Karpas-422 (cell line): ENCODE results near the gene KRTAP9-2. TPM values are rescaled to one million over a fixed set of nuclear protein-coding genes. Genes with fewer than 3 reads are reported as not detected.
"Not testable (repeated sequence)": the region's sequence is repeated elsewhere in the genome, so short reads cannot be mapped to it uniquely, and the experiment has no call there.

Source experiments
- DNase-seq: peaks from one replicate; pipeline ENCODE4 v3.0.0-alpha.2; 2015
- H2AFZ ChIP-seq: fragments of 200-600 bp; sonication (generic); 2 replicates; pipeline ENCODE4 v1.6.1; 2014; ENCODE audit warnings: antibody characterized with exemption, low read length, mixed read lengths
- H3K27ac ChIP-seq: fragments of 200-600 bp; sonication (generic); 2 replicates; pipeline ENCODE4 v1.5.1; 2014; ENCODE audit warnings: mild to moderate bottlenecking, low read length, moderate library complexity
- H3K27me3 ChIP-seq: fragments of 200-600 bp; sonication (generic); 2 replicates; pipeline ENCODE4 v1.6.1; 2014; ENCODE audit warnings: low read length, mixed read lengths
- H3K36me3 ChIP-seq: fragments of 200-600 bp; sonication (generic); 2 replicates; pipeline ENCODE4 v1.6.1; 2014; ENCODE audit warnings: low read length, mixed read lengths; ENCODE audit not compliant: insufficient read depth
- H3K4me1 ChIP-seq: fragments of 200-600 bp; sonication (generic); 2 replicates; pipeline ENCODE4 v1.6.1; 2014; ENCODE audit warnings: mild to moderate bottlenecking, low read length, mixed read lengths
- H3K4me2 ChIP-seq: fragments of 200-600 bp; sonication (generic); 2 replicates; pipeline ENCODE4 v1.6.1; 2014; ENCODE audit warnings: low read length, low read depth, mild to moderate bottlenecking; ENCODE audit not compliant: poor library complexity, severe bottlenecking
- H3K4me3 ChIP-seq: fragments of 200-600 bp; sonication (generic); 2 replicates; pipeline ENCODE4 v1.5.1; 2014; ENCODE audit warnings: mild to moderate bottlenecking, antibody characterized with exemption, low read length, mixed read lengths
- H3K79me2 ChIP-seq: fragments of 200-600 bp; sonication (generic); 2 replicates; pipeline ENCODE4 v1.6.1; 2014; ENCODE audit warnings: mild to moderate bottlenecking, low read length, mixed read lengths
- H3K9ac ChIP-seq: fragments of 200-600 bp; sonication (generic); 2 replicates; pipeline ENCODE4 v1.6.0; 2014; ENCODE audit warnings: low read length
- H3K9me2 ChIP-seq: fragments of 200-600 bp; sonication (generic), shearing (Covaris generic); replicated peaks from 2 replicates; pipeline ENCODE4 v1.6.0; 2014; ENCODE audit warnings: mild to moderate bottlenecking, low read length, moderate library complexity; ENCODE audit not compliant: insufficient read depth
- H3K9me3 ChIP-seq: fragments of 300-700, 200-600 bp; sonication (generic); 2 replicates; pipeline ENCODE4 v1.6.1; 2014; ENCODE audit warnings: low read length, mixed read lengths
- H4K20me1 ChIP-seq: fragments of 200-600 bp; sonication (generic); 2 replicates; pipeline ENCODE4 v1.6.1; 2014; ENCODE audit warnings: mild to moderate bottlenecking, antibody characterized with exemption, low read length, low read depth; ENCODE audit not compliant: insufficient read depth
- total RNA-seq: library from RNA; depleted of rRNA; stranded (reverse); fragments of >200 nt; shearing (Covaris generic); gene quantifications from 2 replicates; pipeline ENCODE4 v1.2.3, GENCODE V29; 2014; ENCODE audit warnings: low replicate concordance

The KRTAP9-2 gene
- total RNA-seq, 1 experiment from 2014 or later = not detected

GRCh38 chr17:41189837-41190318 lies 36.6 kb upstream of the KRTAP9-2 start, which contains the start of gene KRTAP9-1:
Gene KRTAP9-1, plus strand, starts transcription at chr17:41189887. Its CDS starts 0 bp downstream, at chr17:41189887.
- not testable (repeated sequence) for H3K4me3 ChIP-seq

GRCh38 chr17:41190328-41190727 lies 36.1 kb upstream of the KRTAP9-2 start:
- Histone ChIP-seq H3K4me3 (no peak overlapping the region), H4K20me1 (no peaks in the 10 kb centered on the region), H2AFZ (no peak overlapping the region), H3K4me2 (no peak overlapping the region), H3K4me1 (no peaks in the 10 kb centered on the region), H3K9ac (no peak overlapping the region), H3K9me2 (no peaks in the 10 kb centered on the region), H3K27me3 (no peaks in the 10 kb centered on the region), H3K79me2 (no peaks in the 10 kb centered on the region), H3K27ac (no peak overlapping the region), H3K36me3 (no peaks in the 10 kb centered on the region), H3K9me3 (no peaks in the 10 kb centered on the region)
- DNase-seq = no peak

More at GRCh38 chr17:41189837-41190318, 36.6 kb upstream of the KRTAP9-2 start, which contains the start of gene KRTAP9-1:
- not testable (repeated sequence) for H3K36me3 ChIP-seq, H3K79me2 ChIP-seq, H3K9me3 ChIP-seq, H3K9me2 ChIP-seq, H2AFZ ChIP-seq, DNase-seq, H3K4me1 ChIP-seq, H4K20me1 ChIP-seq, H3K27me3 ChIP-seq, H3K4me2 ChIP-seq, H3K9ac ChIP-seq, H3K27ac ChIP-seq

GRCh38 chr17:41196068-41196467 lies 30.4 kb upstream of the KRTAP9-2 start:
- Histone ChIP-seq H3K79me2 (no peaks in the 10 kb centered on the region), H3K9me3 (no peaks in the 10 kb centered on the region), H3K27ac (no peak overlapping the region), H3K27me3 (no peaks in the 10 kb centered on the region), H2AFZ (no peak overlapping the region), H3K36me3 (no peaks in the 10 kb centered on the region), H3K4me2 (no peak overlapping the region), H3K9me2 (no peaks in the 10 kb centered on the region), H3K9ac (no peak overlapping the region), H4K20me1 (no peaks in the 10 kb centered on the region), H3K4me3 (no peak overlapping the region), H3K4me1 (no peaks in the 10 kb centered on the region)
- no peak for DNase-seq

GRCh38 chr17:41199421-41200078 lies 26.9 kb upstream of the KRTAP9-2 start:
- Histone ChIP-seq H3K4me3 (no peak overlapping the region), H3K36me3 (no peaks in the 10 kb centered on the region), H3K27ac (no peak overlapping the region), H3K9me3 (no peaks in the 10 kb centered on the region), H3K4me1 (no peaks in the 10 kb centered on the region), H4K20me1 (no peaks in the 10 kb centered on the region), H3K9ac (no peak overlapping the region), H3K4me2 (no peak overlapping the region), H3K79me2 (no peaks in the 10 kb centered on the region), H3K9me2 (no peaks in the 10 kb centered on the region), H2AFZ (no peak overlapping the region), H3K27me3 (no peaks in the 10 kb centered on the region)
- no peak for DNase-seq

- Histone ChIP-seq H2AFZ (no peak overlapping the region), H3K27ac (no peak overlapping the region), H3K27me3 (no peaks in the 10 kb centered on the region), H3K79me2 (no peaks in the 10 kb centered on the region), H4K20me1 (no peaks in the 10 kb centered on the region), H3K36me3 (no peaks in the 10 kb centered on the region), H3K9me3 (no peaks in the 10 kb centered on the region), H3K4me3 (no peak overlapping the region), H3K9ac (no peak overlapping the region), H3K4me2 (no peak overlapping the region), H3K9me2 (no peaks in the 10 kb centered on the region), H3K4me1 (no peaks in the 10 kb centered on the region)
- DNase-seq = no peak
Measured at GRCh38 chr17:41211845-41212466, 14.5 kb upstream of the KRTAP9-2 start.

- Histone ChIP-seq H3K9me3 (no peaks in the 10 kb centered on the region), H3K27ac (no peak overlapping the region), H3K27me3 (no peaks in the 10 kb centered on the region), H3K79me2 (no peaks in the 10 kb centered on the region), H2AFZ (no peak overlapping the region), H3K9me2 (no peaks in the 10 kb centered on the region), H3K36me3 (no peaks in the 10 kb centered on the region), H3K4me2 (no peak overlapping the region), H3K9ac (no peak overlapping the region), H3K4me1 (no peaks in the 10 kb centered on the region), H4K20me1 (no peaks in the 10 kb centered on the region), H3K4me3 (no peak overlapping the region)
- DNase-seq = no peak
Measured at GRCh38 chr17:41212524-41213169, 13.8 kb upstream of the KRTAP9-2 start.

GRCh38 chr17:41215681-41216080 lies 10.8 kb upstream of the KRTAP9-2 start:
- Histone ChIP-seq H3K4me3 (no peak overlapping the region), H3K9ac (no peak overlapping the region), H3K4me2 (no peak overlapping the region), H4K20me1 (no peaks in the 10 kb centered on the region), H3K4me1 (no peaks in the 10 kb centered on the region), H3K79me2 (no peaks in the 10 kb centered on the region), H3K27ac (no peak overlapping the region), H3K9me3 (no peaks in the 10 kb centered on the region), H3K36me3 (no peaks in the 10 kb centered on the region), H3K27me3 (no peaks in the 10 kb centered on the region), H3K9me2 (no peaks in the 10 kb centered on the region), H2AFZ (no peak overlapping the region)
- DNase-seq = no peak

- no peaks in the 10 kb centered on the region for H3K79me2 ChIP-seq
- no peak for DNase-seq
- no peaks in the 10 kb centered on the region for H3K4me1 ChIP-seq
- H3K9me2 ChIP-seq = no peaks in the 10 kb centered on the region
- no peak overlapping the region for H3K27ac ChIP-seq
- H3K9me3 ChIP-seq = no peaks in the 10 kb centered on the region
- no peaks in the 10 kb centered on the region for H3K36me3 ChIP-seq
- H3K9ac ChIP-seq = no peak overlapping the region
- no peaks in the 10 kb centered on the region for H3K27me3 ChIP-seq
- H3K4me3 ChIP-seq = no peak overlapping the region
- no peak overlapping the region for H3K4me2 ChIP-seq
- no peaks in the 10 kb centered on the region for H4K20me1 ChIP-seq
- no peak overlapping the region for H2AFZ ChIP-seq
Measured at GRCh38 chr17:41223821-41224220, 2.6 kb upstream of the KRTAP9-2 start.
